Retina (tissue), 1 donor: Measurements from ENCODE around the gene ATP4A.

Source experiments
- DNase-seq: peaks from one replicate; pipeline ENCODE4 v3.0.0-alpha.2; 2016

ATP4A gene

GRCh38 chr19:35522745-35523327 is 40.6 kb downstream of the ATP4A start:
- DNase-seq = no peak

GRCh38 chr19:35521124-35521743 is 42.2 kb downstream of the ATP4A start:
- no peak for DNase-seq

GRCh38 chr19:35519291-35519690 is 44.2 kb downstream of the ATP4A start:
- DNase-seq = no peak

DNA sequence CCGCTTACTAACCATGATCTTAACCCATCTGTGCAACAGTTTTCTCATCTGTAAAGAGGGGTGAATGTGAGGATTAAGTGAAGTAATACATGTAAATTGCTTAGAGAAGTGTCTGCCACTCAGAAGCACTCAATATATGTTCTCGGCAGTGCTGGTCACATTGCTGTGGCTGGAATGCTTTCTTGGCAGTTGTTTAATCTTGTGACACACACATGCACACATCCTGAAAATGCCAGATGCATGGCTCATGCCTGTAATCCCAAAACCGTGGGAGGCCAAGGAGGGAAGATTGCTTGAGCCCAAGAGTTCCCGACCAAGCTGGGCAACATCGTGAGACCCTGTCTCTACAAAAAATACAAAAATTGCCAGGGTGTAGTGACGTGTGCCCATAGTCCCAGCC is 45.1 kb downstream of the ATP4A start:
- no peak for DNase-seq

DNA sequence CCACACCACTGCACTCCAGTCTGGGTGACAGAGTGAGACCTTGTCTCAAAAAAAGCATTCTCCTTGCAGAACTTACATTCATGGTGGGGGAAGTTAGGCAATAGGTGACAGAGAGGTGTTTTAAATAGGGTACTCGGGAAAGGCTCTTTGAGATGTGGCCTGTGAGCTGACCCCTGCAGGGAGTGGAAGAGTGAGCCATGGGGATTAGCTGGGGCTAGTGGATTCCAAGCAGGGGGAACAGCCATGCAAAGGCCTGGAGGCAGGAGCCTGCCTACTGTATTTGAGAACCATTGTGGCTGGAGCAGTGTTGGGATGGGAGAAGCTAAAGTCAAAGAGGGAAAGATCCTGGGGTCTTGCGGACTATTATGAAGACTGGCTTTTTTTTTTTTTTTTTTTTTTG is 46.1 kb downstream of the ATP4A start:
- DNase-seq = no peak

- no peak for DNase-seq
These were observed 47.1 kb downstream of the ATP4A start for GRCh38 chr19:35516310-35516709.

DNA sequence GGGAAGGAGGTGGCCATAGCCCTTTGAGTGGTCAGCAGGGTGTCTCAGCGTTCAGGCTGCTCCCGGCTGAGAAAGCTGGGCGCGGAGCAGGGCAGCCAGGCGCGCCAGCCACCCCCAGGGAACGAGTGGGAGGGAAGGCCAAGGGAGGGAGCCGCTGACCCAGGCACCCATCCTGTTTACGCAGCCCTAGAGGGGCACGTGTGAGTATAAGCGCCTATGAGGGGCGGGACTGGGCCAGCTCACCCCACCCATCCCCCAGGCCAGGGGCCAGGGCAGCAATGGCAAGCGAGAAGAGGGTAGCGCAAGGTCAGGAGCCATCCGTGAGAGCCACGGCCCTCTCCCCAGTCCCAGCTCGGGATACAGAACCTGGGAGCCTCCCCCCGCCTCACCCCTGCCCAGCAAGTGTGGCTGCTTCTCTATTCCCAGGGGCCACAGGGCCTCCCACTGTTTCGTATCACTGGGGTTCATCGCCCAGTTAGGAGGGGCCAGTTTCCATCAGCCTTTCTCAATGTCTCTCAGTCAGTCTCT is 49.1 kb downstream of the ATP4A start:
- peak; percentile 12 for DNase-seq

DNA sequence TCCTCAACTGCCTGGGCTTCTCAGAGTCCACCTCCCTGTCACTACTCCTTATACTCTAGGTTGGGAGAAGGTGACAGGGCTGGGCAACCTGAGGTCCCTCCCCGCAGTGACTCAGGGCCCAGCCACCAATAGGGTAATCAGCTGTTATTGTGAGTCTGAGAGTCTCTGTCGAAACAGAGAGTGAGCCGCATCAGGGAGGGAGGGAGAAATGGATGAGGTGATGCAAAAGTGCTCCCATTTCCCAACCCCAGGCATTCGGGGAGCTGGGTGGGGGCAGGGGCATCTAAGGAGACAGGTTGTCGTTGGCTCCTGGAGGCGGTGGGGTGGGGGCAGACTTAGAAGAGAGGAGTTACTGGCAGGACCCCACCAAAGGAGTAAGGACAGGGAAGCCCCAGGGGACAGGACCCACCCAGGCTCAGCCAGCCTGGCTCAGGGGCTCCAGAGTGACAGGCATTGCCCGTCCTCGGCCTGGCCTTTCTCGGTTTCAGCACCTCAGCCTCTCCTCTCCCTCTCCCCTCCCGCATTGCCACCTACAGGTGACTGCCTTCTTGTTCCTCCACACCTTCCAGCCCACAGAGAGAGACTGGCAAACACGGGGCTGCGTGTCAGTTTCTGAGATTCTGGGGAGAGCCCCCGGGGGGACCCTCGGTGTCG is 49.7 kb downstream of the ATP4A start, which contains the start of gene DMKN:
Gene DMKN (minus strand): TSS at position 22 of the 654 bp plus-strand sequence. CDS start 174 bp downstream, outside the sequence.
- DNase-seq = peak; percentile 11

GRCh38 chr19:35512831-35513627 is 50.4 kb downstream of the ATP4A start:
- no peak for DNase-seq

DNA sequence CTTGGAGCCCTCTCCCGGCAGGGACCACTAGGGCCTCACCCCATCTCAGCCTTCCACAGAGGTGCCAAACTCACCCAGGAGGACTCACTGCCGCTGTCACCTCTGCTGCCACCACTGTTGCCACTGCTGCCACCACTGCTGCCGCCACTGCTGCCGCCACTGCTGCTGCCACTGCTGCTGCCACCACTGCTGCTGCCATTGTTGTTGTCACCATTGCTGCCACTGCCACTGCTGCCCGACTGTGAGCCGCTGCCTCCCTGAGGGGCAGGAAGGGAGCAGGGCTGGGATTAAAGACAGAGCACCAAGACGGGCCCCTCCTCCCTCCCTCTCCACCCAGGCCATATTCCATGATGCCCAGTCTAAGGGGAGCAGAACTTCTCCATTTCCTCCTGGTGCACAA is 52.1 kb downstream of the ATP4A start:
- DNase-seq = no peak

DNA sequence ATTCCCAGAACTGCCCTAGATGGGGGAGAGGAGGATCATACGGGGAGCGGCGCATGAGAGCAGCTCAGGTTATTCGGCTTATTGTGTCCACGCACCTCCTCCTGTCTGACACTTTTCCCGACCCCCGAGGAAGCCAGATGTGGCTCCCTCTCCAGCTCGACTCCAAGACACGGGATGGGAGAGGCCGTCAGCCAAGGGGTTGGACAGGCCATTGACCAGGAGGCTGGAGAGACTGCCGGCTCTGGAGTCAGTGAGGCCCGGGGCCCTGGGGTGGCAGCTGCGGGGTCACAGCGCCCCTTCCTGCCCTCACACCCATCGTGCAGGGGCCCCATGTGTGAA is 52.9 kb downstream of the ATP4A start:
- DNase-seq = no peak

DNA sequence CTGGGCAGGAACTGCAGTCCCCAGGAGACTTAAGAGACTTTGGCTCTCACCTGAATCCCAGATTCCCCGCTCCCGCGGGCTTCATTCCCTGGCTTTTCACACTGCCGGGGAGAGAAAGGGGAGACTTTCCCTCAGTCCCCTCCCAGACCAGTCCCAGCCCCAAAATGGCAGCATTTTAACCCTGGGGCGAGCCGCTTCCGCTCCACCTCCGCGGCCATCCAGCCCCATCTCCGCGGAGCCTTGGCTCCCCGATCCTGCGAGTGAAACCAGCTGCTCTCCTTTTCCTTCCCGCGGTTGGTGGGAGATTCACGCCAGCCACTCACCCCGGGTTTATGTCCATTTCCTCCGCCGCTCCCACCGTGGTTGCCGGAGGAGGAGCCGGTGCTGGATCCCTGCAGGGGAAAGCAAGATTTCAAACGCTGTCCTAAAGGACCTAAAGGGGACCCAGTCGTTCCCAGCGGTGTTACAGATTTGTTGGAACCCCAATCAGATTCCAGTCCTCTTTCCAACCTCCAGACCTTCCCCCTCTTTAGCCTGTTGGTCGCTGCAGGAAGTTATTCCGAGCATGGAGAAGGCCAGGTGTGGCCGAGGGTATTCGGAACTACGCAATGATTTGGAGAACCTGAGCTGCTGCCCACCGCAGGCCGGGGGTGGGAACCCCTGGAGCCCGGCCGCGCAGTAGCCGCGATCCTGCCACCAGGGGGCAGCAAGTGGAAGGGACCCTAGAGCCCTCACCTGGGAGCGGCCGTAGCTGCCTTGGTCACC is 53.4 kb downstream of the ATP4A start:
- DNase-seq = peak; percentile 83

DNA sequence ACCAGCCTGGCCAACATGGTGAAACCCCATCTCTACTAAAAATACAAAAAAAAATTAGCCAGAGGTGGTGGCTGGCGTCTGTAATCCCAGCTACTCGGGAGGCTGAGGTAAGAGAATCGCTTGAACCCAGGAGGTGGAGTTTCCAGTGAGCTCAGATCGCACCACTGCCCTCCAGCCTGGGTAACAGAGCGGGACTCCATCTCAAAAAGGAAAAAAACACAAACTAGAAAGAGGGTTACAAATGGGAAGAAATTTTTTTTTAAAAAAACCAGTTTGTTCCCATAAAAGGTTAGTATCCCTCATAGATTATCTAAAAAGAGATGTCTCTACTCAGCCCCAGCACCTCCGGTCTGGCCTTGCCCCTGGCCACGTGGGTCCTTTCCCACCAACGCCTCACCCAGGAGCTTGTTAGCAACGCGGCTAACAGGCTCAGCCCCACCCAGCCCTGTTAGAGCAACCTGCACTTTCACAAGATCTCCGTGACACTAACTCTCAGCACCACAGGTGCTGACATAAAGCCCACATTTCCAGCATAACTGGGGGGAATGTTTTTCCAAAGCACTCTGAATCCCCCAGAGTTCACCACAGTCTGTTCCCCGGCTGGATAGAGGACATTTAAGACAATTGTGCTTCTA is 54.3 kb downstream of the ATP4A start:
- DNase-seq = no peak

- no peak for DNase-seq
These were observed 55.3 kb downstream of the ATP4A start for GRCh38 chr19:35508129-35508528.

- DNase-seq = no peak
These were observed 55.9 kb downstream of the ATP4A start for GRCh38 chr19:35507561-35507960.

- no peak for DNase-seq
These were observed 57.4 kb downstream of the ATP4A start for GRCh38 chr19:35506011-35506410.

DNA sequence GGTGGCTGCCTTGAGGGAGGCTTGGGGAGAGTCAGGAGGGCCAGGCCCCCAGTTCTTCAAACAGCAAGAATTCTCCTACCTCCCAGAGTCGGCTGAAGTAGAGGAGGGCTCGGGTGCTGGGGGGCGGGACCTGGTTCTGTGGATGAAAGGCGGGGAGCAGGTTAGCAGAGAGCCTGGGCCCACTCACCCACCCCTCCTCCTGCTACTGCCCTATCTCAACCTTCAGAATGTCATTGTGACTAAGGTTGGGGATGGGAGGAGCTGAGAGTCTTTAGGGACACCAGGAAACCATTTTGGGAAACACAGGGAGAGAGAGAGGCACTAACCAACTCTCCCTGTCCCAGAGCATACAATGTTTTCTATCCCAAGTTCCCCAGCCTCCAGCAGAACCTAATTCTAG is 60.7 kb downstream of the ATP4A start:
- no peak for DNase-seq

DNA sequence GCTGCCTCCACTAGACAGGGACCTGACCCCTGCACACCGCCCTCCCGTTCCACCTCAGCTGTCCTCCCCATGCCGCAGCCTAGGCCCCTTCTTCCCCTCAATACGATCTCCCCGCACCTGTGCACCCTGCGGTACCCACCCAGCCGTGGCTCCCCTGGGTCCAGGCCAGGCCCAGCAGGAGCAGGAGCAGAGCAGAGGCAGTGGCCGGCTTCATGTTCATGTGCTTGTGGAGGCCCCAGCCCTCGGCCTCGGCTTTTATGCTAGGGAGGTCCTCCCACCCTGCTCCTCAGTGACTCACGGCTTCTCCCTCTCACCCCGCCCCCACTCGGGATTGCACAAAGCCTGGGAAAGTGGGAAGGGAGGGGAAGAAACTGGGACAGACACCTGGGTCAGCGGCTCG is 61.8 kb downstream of the ATP4A start:
- no peak for DNase-seq

DNA sequence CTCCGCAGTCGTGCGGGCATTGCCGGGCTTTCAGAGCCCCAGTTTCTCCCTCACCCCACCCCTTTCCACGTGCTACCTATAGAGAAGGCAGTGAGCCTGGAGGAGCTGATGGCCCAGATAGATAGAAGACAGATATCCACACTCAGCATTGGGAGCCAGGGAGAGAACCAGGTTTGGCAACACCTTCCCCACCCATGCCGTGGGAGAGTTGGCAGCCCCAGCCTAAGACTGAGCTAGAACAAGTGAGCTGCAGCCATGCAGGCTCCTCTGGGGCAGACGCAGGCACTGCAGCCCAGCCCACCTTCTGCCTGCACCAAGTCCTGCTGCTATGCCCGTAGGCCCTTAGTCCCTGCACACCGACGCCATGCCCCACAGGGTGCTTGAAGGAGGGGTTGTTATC is 62.8 kb downstream of the ATP4A start:
- no peak for DNase-seq
